MM.1S (cell line): ENCODE data around the gene MYH6.

Source experiments
- CTCF ChIP-seq: fragments of 300-600 bp; sonication (generic); IDR thresholded peaks from 2 replicates; pipeline ENCODE4 v1.5.1; 2016; ENCODE audit warnings: antibody characterized with exemption, low read length, mixed read lengths
- EZH2 ChIP-seq: fragments of 300-600 bp; sonication (generic); optimal IDR thresholded peaks from 2 replicates; pipeline ENCODE3; 2017; ENCODE audit warnings: low read depth, mild to moderate bottlenecking, antibody characterized with exemption, low read length, mixed read lengths
- EZH2phosphoT487 ChIP-seq: fragments of 300-600 bp; sonication (generic); IDR thresholded peaks from 2 replicates; pipeline ENCODE4 v1.6.1; 2018; ENCODE audit warnings: antibody characterized with exemption, low read length

- no peak for TF ChIP-seq CTCF
- TF ChIP-seq EZH2, result no peak
- no peak for TF ChIP-seq EZH2phosphoT487
Observed at GRCh38 chr14:23450379-23450778, 42.3 kb upstream of the MYH6 start.
